Gastroesophageal sphincter (tissue), 3 donors: ENCODE measurements around the gene CCDC172.

Source experiments
- CTCF ChIP-seq, 4 experiments: fragments of 200-600 bp in 2 of 4; fragments of 450-650 bp in 2 of 4; sonication (generic) in 1 of 4; IDR thresholded peaks; one replicate each; pipeline ENCODE4 v1.5.1; 2017 to 2019; ENCODE audit warnings: antibody characterized with exemption in 4 of 4, mild to moderate bottlenecking in 2 of 4, moderate library complexity in 2 of 4
- EP300 ChIP-seq: sonication (generic); formaldehyde crosslinking; IDR thresholded peaks from one replicate; pipeline ENCODE4 v1.6.1; 2017; ENCODE audit warnings: antibody characterized with exemption, mild to moderate bottlenecking
- POLR2A ChIP-seq, 2 donors: fragments of 450-650 bp; IDR thresholded peaks; one replicate each; pipeline ENCODE4 v1.6.1; 2017; ENCODE audit warnings: antibody characterized with exemption in 2 of 2, mild to moderate bottlenecking in 2 of 2, moderate library complexity in 1 of 2
- POLR2AphosphoS5 ChIP-seq: sonication (generic); formaldehyde crosslinking; IDR thresholded peaks from one replicate; pipeline ENCODE4 v1.6.1; 2017; ENCODE audit warnings: antibody characterized with exemption

DNA sequence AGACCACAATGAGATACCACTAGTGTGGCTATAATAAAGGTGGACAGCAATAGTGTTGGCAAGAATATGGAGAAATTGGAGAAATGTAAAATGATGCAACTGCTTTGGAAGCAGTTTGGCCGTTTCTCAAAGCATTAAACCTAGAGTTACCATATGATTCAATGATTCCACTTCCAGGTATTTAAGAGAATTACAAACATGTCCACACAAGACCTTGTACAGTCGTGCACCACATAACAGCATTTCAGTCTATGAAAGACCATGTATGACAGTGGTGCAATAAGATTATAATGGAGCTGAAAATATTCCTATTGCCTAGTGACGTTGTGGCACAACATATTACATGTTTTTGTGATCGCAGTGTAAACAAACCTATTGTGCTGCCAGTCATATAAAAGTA, 29.6 kb downstream of the CCDC172 start:
- TF ChIP-seq POLR2AphosphoS5 (no peak), CTCF (IDR thresholded peaks at IDR 0.05) (no peak), POLR2A (IDR thresholded peaks at IDR 0.05) (no peak), EP300 (no peak)
